SK-N-SH (cell line): ENCODE data around the gene SLC34A1. TPM values are rescaled to one million over a fixed set of nuclear protein-coding genes. Genes with fewer than 3 reads are reported as not detected.

Experiments used
- CTCF ChIA-PET: fragments of 300-600, 350-600 bp; formaldehyde crosslinking; extraction: SDS; loops from one replicate; lab custom pipeline; 2021; lab: Yijun Ruan, JAX
- POLR2A ChIA-PET: fragments of 350-600 bp; sonication (Branson Sonifier 250); formaldehyde crosslinking; extraction: SDS; loops from one replicate; lab custom pipeline; 2020; ENCODE audit warnings: antibody characterized with exemption, inconsistent platforms; lab: Yijun Ruan, JAX
- DNase-seq: peaks from one replicate; pipeline ENCODE4 v3.0.0; 2012
- H2AFZ ChIP-seq: fragments of 200-600 bp; sonication (generic); 2 replicates; pipeline ENCODE4 v1.8.1; 2016; ENCODE audit warnings: antibody characterized with exemption, mild to moderate bottlenecking, low read depth
- H3F3A ChIP-seq: fragments of 200-600 bp; sonication (generic); replicated peaks from 2 replicates; pipeline ENCODE3; 2016; ENCODE audit warnings: antibody characterized with exemption, mild to moderate bottlenecking; ENCODE audit not compliant: insufficient read depth
- H3K27ac ChIP-seq, 2 experiments: fragments of 200-500 bp in 1 of 2; fragments of 200-600 bp in 1 of 2; sonication (Bioruptor generic) in 1 of 2; sonication (generic), shearing (Covaris generic) in 1 of 2; 2 replicates each; pipeline versions ENCODE4 v1.5.1 to v1.6.1; 2014 to 2016; ENCODE audit warnings: low read depth in 2 of 2, inconsistent platforms in 1 of 2, low read length in 1 of 2, mild to moderate bottlenecking in 1 of 2, mixed read lengths in 1 of 2
- H3K27me3 ChIP-seq: fragments of 200-600 bp; sonication (generic), shearing (Covaris generic); 2 replicates; pipeline ENCODE4 v1.6.1; 2016; ENCODE audit warnings: mixed run types; ENCODE audit not compliant: insufficient read depth
- H3K36me3 ChIP-seq, 2 experiments: fragments of 200-500 bp in 1 of 2; fragments of 200-600 bp in 1 of 2; sonication (Bioruptor generic) in 1 of 2; sonication (generic) in 1 of 2; replicated peaks in 1 of 2; 2 replicates each; pipeline versions ENCODE3 to v1.5.1; 2014 to 2016; ENCODE audit warnings: low read length in 1 of 2, mild to moderate bottlenecking in 1 of 2; ENCODE audit not compliant: insufficient read depth in 2 of 2, control insufficient read depth in 1 of 2
- H3K4me1 ChIP-seq, 2 experiments: fragments of 200-500 bp in 1 of 2; fragments of 200-600 bp in 1 of 2; sonication (Bioruptor generic) in 1 of 2; sonication (generic), shearing (Covaris generic) in 1 of 2; 2 replicates each; pipeline versions ENCODE4 v1.5.1 to v1.6.1; 2014 to 2016; ENCODE audit warnings: low read depth in 1 of 2, low read length in 1 of 2, mixed run types in 1 of 2; ENCODE audit not compliant: insufficient read depth in 2 of 2, control insufficient read depth in 1 of 2
- H3K4me2 ChIP-seq: fragments of 200-600 bp; sonication (generic), shearing (Covaris generic); 2 replicates; pipeline ENCODE4 v1.6.1; 2017; ENCODE audit warnings: mixed run types
- H3K4me3 ChIP-seq, 2 experiments: fragments of 200-500 bp in 1 of 2; fragments of 200-600 bp in 1 of 2; sonication (Bioruptor generic) in 1 of 2; sonication (generic), shearing (Covaris generic) in 1 of 2; 2 replicates each; pipeline versions ENCODE4 v1.5.1 to v1.8.1; 2014 to 2016; ENCODE audit warnings: low read depth in 2 of 2, inconsistent platforms in 1 of 2, low read length in 1 of 2, mild to moderate bottlenecking in 1 of 2, mixed read lengths in 1 of 2, moderate library complexity in 1 of 2
- H3K79me2 ChIP-seq: fragments of 200-600 bp; sonication (generic); 2 replicates; pipeline ENCODE4 v1.8.1; 2017; ENCODE audit warnings: mild to moderate bottlenecking; ENCODE audit not compliant: insufficient read depth
- H3K9ac ChIP-seq: fragments of 200-600 bp; sonication (generic); 2 replicates; pipeline ENCODE4 v1.6.1; 2017; ENCODE audit warnings: mixed run types
- H3K9me2 ChIP-seq: fragments of 200-600 bp; sonication (generic); 2 replicates; pipeline ENCODE4 v1.6.1; 2017; ENCODE audit warnings: mixed run types
- H3K9me3 ChIP-seq: fragments of 200-600 bp; sonication (generic); 2 replicates; pipeline ENCODE4 v1.6.1; 2017; ENCODE audit warnings: mixed run types, mild to moderate bottlenecking, moderate library complexity
- H4K20me1 ChIP-seq: fragments of 200-600 bp; sonication (generic); 2 replicates; pipeline ENCODE4 v1.6.1; 2017; ENCODE audit warnings: mild to moderate bottlenecking, mixed run types; ENCODE audit not compliant: insufficient read depth
- CHD2 ChIP-seq: fragments of 150-350 bp; IDR thresholded peaks from 2 replicates; pipeline ENCODE4 v1.6.1; 2018; ENCODE audit warnings: low read length; ENCODE audit not compliant: partially characterized antibody
- EP300 ChIP-seq, 2 experiments: IDR thresholded peaks; 2 replicates each; pipeline versions ENCODE4 v1.4.0 to v1.6.1; 2012; ENCODE audit warnings: borderline replicate concordance in 1 of 2, low read depth in 1 of 2, low read length in 1 of 2
- FOSL2 ChIP-seq: IDR thresholded peaks from 2 replicates; pipeline ENCODE4 v1.4.0; 2012; ENCODE audit warnings: low read depth, mild to moderate bottlenecking, moderate library complexity, borderline replicate concordance
- FOXJ3 ChIP-seq: sonication (generic); formaldehyde crosslinking; IDR thresholded peaks from 2 replicates; pipeline ENCODE4 v1.5.1; 2020; ENCODE audit warnings: mild to moderate bottlenecking, missing genetic modification reagents
- FOXM1 ChIP-seq: IDR thresholded peaks from 2 replicates; pipeline ENCODE4 v1.4.0; 2012; ENCODE audit warnings: low read depth, mild to moderate bottlenecking
- GABPA ChIP-seq: IDR thresholded peaks from 2 replicates; pipeline ENCODE4 v1.4.0; 2012; ENCODE audit warnings: low read depth, mild to moderate bottlenecking
- GATA2 ChIP-seq: sonication (generic); formaldehyde crosslinking; IDR thresholded peaks from 2 replicates; pipeline ENCODE4 v1.5.0; 2020; ENCODE audit warnings: mild to moderate bottlenecking, missing genetic modification reagents
- JUND ChIP-seq: IDR thresholded peaks from 2 replicates; pipeline ENCODE4 v1.4.0; 2012
- MXI1 ChIP-seq: IDR thresholded peaks from 2 replicates; pipeline ENCODE4 v1.6.1; 2012; ENCODE audit warnings: mild to moderate bottlenecking, low read depth, low read length, improper control_type of control experiment
- NFIC ChIP-seq: IDR thresholded peaks from 2 replicates; pipeline ENCODE4 v1.4.0; 2012; ENCODE audit warnings: borderline replicate concordance
- RAD21 ChIP-seq: IDR thresholded peaks from 2 replicates; pipeline ENCODE4 v1.6.1; 2012; ENCODE audit warnings: mild to moderate bottlenecking, low read length
- RXRA ChIP-seq: IDR thresholded peaks from 2 replicates; pipeline ENCODE4 v1.4.0; 2012; ENCODE audit warnings: low read depth, mild to moderate bottlenecking, borderline replicate concordance
- SIN3A ChIP-seq: IDR thresholded peaks from 2 replicates; pipeline ENCODE4 v1.6.1; 2012; ENCODE audit warnings: low read depth, mild to moderate bottlenecking, low read length, moderate library complexity, borderline replicate concordance
- TEAD4 ChIP-seq: IDR thresholded peaks from 2 replicates; pipeline ENCODE4 v1.4.0; 2012; ENCODE audit warnings: mild to moderate bottlenecking, borderline replicate concordance; ENCODE audit not compliant: insufficient read depth
- WGBS: methylation state at CpG from one replicate; pipeline ENCODE4 v1.1.6; 2017; ENCODE audit warnings: low lambda C conversion rate; 5-methylcytosine and 5-hydroxymethylcytosine counted together
- polyA plus RNA-seq, 3 experiments: library from polyadenylated mRNA; depleted of rRNA; stranded (reverse); fragments of >200 nt; gene quantifications; 2 replicates each; pipeline ENCODE4 v1.2.3, GENCODE V29; 2012
- TF ChIP-seq, protein P1 (sequence below): IDR thresholded peaks from 2 replicates; pipeline ENCODE4 v1.4.0; 2012; ENCODE audit warnings: low read depth, borderline replicate concordance
- TF ChIP-seq, protein P2 (sequence below): fragments of 150-350 bp; IDR thresholded peaks from 2 replicates; pipeline ENCODE4 v1.6.1; 2017; ENCODE audit warnings: antibody characterized with exemption, low read length, low read depth, borderline replicate concordance
- TF ChIP-seq, protein P3 (sequence below): IDR thresholded peaks from 2 replicates; pipeline ENCODE4 v1.4.0; 2012; ENCODE audit warnings: low read depth
- TF ChIP-seq, protein P4 (sequence below): fragments of 150-350 bp; IDR thresholded peaks from 2 replicates; pipeline ENCODE4 v1.6.1; 2016; ENCODE audit warnings: mild to moderate bottlenecking, low read depth, low read length
- TF ChIP-seq, protein P5 (sequence below): IDR thresholded peaks from 2 replicates; pipeline ENCODE4 v1.4.0; 2012; ENCODE audit warnings: low read depth, borderline replicate concordance

The SLC34A1 gene
- polyA plus RNA-seq, 1 of the 3 experiments (the other 2 are of a cell fraction), result 0.03 TPM

DNA sequence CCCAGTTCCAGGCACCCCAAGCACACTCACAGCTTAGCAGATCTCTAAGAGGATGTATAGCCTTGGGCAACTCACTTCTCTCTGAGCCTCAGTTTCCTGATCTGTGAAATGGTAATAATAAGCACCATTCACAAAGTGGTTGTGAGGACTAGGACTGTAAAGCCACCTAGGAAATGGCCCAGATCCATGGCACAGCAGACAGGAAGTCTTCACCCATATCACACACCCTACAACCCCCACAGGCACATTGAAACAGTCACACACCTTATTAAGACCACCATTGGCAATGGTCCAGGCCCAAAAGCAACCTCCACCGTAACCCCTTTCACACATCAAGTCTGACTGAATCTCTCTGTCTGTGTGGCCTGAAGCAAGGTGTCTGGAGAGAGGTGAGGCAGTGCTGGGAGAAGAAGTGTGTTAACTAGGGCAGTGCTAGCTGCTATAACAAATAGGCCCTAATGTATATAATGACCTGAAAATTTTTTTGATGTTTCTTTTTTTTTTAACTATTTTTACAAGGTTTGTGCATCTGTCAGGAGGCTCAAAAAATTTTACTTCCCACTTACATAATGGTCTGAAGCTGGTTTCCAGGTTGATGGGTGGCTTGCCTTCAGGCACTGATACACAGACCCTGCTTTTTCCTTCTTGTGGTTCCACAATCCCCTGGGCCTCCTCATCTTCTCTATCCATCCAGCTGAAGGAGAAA is 28.9 kb upstream of the SLC34A1 start (continued):
- no peak for TF ChIP-seq MXI1
- TF ChIP-seq, all 33 proteins: peak for 0

DNA sequence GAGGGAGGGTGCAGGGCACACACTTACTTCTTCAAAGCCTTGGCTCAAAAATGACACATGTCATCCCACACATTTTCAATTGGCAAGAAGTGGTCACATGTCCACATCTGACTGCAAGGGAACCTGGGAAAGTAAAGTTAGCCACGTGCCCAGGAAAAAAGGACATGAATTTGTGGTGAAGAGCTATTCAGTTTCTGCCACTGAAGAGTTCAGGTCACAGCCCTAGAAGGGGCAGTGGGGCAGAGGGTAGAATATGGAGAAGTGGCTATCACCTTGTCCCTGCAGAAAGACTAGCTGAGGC is 28.4 kb upstream of the SLC34A1 start:
- H2AFZ ChIP-seq, result no peak overlapping the region
- WGBS, result 4% methylated on average over 1 of the region's 1 CpG
- POLR2A ChIA-PET, result no interaction called here
- DNase-seq, result no peak
- CTCF ChIA-PET, result interaction anchor here (1.4 to 3.3 kb wide), 3 partner anchors 11 to 38 kb away, joined by 5 to 14 read pairs (median 7); no protein-coding TSS in a partner anchor
- H3K4me2 ChIP-seq, result no peak overlapping the region
- no peaks in the 10 kb centered on the region for H3K9me2 ChIP-seq
- no peak overlapping the region for H3K9ac ChIP-seq
- TF ChIP-seq, protein P1, sequence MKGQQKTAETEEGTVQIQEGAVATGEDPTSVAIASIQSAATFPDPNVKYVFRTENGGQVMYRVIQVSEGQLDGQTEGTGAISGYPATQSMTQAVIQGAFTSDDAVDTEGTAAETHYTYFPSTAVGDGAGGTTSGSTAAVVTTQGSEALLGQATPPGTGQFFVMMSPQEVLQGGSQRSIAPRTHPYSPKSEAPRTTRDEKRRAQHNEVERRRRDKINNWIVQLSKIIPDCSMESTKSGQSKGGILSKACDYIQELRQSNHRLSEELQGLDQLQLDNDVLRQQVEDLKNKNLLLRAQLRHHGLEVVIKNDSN, result peak; percentile 27; the same call in 1 of the 2 replicates
- no peak for TF ChIP-seq MXI1
- H3K27ac ChIP-seq, result no peak overlapping the region
- no peak overlapping the region for H3K4me3 ChIP-seq
- H3K4me1 ChIP-seq, result peaks cover 0 to 12% of the 10 kb centered on the region in 2 experiments; a peak in 1 of 4 replicates
- peaks cover 7% of the 10 kb centered on the region for H3K79me2 ChIP-seq
- H3K9me3 ChIP-seq, result no peaks in the 10 kb centered on the region
- no peaks in the 10 kb centered on the region for H4K20me1 ChIP-seq
- H3K36me3 ChIP-seq, result no peaks in the 10 kb centered on the region
- no peaks in the 10 kb centered on the region for H3F3A ChIP-seq
- H3K27me3 ChIP-seq, result no peaks in the 10 kb centered on the region

DNA sequence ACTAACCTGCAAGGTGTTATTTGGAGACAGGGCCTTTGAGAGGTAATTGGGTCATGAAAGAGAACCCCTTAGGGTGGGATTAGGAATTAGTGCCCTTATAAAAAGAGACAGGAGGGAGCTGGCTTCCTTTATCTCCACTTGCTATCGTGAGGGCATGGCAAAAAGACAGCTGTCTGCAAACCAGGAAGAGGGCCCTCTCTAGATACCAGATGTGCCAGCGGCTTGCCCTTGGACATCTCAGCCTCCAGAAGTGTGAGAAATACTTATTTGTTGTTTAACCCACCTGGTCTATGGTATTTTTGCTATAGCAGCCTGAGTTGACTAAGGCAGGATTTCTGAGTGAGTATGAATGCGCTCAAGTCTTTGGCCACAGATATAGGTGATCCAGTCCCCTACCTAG is 27.5 kb upstream of the SLC34A1 start:
- no peak for DNase-seq
- no peak overlapping the region for H3K4me2 ChIP-seq
- WGBS, result 72% methylated on average over 3 of the region's 3 CpGs
- H3K9ac ChIP-seq, result no peak overlapping the region
- H3F3A ChIP-seq, result no peaks in the 10 kb centered on the region
- H3K27ac ChIP-seq, result no peak overlapping the region
- no peak overlapping the region for H3K4me3 ChIP-seq
- ChIA-PET CTCF (interaction anchor here (1.4 to 3.3 kb wide), 3 partner anchors 10 to 39 kb away, joined by 5 to 14 read pairs (median 7); no protein-coding TSS in a partner anchor), POLR2A (no interaction called here)
- H3K4me1 ChIP-seq, result peaks cover 0 to 10% of the 10 kb centered on the region in 2 experiments; a peak in 1 of 4 replicates
- no peaks in the 10 kb centered on the region for H3K9me2 ChIP-seq
- no peak overlapping the region for H2AFZ ChIP-seq
- H3K36me3 ChIP-seq, result no peaks in the 10 kb centered on the region
- TF ChIP-seq, protein P2, sequence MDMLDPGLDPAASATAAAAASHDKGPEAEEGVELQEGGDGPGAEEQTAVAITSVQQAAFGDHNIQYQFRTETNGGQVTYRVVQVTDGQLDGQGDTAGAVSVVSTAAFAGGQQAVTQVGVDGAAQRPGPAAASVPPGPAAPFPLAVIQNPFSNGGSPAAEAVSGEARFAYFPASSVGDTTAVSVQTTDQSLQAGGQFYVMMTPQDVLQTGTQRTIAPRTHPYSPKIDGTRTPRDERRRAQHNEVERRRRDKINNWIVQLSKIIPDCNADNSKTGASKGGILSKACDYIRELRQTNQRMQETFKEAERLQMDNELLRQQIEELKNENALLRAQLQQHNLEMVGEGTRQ, result no peak
- TF ChIP-seq, protein P3, sequence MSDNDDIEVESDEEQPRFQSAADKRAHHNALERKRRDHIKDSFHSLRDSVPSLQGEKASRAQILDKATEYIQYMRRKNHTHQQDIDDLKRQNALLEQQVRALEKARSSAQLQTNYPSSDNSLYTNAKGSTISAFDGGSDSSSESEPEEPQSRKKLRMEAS, result no peak
- no peak for TF ChIP-seq FOSL2
- no peak for TF ChIP-seq RAD21
- TF ChIP-seq FOXJ3 (CRISPR knock-in tag), result no peak
- no peak for TF ChIP-seq CHD2
- TF ChIP-seq, protein P4, sequence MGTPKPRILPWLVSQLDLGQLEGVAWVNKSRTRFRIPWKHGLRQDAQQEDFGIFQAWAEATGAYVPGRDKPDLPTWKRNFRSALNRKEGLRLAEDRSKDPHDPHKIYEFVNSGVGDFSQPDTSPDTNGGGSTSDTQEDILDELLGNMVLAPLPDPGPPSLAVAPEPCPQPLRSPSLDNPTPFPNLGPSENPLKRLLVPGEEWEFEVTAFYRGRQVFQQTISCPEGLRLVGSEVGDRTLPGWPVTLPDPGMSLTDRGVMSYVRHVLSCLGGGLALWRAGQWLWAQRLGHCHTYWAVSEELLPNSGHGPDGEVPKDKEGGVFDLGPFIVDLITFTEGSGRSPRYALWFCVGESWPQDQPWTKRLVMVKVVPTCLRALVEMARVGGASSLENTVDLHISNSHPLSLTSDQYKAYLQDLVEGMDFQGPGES, result no peak
- TF ChIP-seq, protein P5, sequence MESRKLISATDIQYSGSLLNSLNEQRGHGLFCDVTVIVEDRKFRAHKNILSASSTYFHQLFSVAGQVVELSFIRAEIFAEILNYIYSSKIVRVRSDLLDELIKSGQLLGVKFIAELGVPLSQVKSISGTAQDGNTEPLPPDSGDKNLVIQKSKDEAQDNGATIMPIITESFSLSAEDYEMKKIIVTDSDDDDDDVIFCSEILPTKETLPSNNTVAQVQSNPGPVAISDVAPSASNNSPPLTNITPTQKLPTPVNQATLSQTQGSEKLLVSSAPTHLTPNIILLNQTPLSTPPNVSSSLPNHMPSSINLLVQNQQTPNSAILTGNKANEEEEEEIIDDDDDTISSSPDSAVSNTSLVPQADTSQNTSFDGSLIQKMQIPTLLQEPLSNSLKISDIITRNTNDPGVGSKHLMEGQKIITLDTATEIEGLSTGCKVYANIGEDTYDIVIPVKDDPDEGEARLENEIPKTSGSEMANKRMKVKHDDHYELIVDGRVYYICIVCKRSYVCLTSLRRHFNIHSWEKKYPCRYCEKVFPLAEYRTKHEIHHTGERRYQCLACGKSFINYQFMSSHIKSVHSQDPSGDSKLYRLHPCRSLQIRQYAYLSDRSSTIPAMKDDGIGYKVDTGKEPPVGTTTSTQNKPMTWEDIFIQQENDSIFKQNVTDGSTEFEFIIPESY, result no peak
- no peak for TF ChIP-seq FOXM1
- no peak for TF ChIP-seq GABPA
- TF ChIP-seq SIN3A, result no peak
- no peak for TF ChIP-seq JUND
- TF ChIP-seq TEAD4, result no peak
- no peak for TF ChIP-seq RXRA
- no peak for TF ChIP-seq GATA2 (CRISPR knock-in tag)
- TF ChIP-seq EP300 (IDR thresholded peaks at IDR 0.05; ENCODE audit: borderline replicate concordance in 1 of 2, low read depth in 1 of 2, low read length in 1 of 2), result no peak
- no peak for TF ChIP-seq NFIC
- no peaks in the 10 kb centered on the region for H3K79me2 ChIP-seq
- H3K9me3 ChIP-seq, result no peaks in the 10 kb centered on the region
- no peaks in the 10 kb centered on the region for H4K20me1 ChIP-seq
- H3K27me3 ChIP-seq, result no peaks in the 10 kb centered on the region
